OCI-LY3 (cell line): Measurements from ENCODE around the gene CCDC17.

Experiments used
- CTCF ChIP-seq: fragments of 200-600, 300-600 bp; sonication (generic); IDR thresholded peaks from 2 replicates; pipeline ENCODE4 v1.5.1; 2014; ENCODE audit warnings: antibody characterized with exemption, low read length, low read depth
- EZH2phosphoT487 ChIP-seq: fragments of 200-600 bp; shearing (Covaris generic); IDR thresholded peaks from 2 replicates; pipeline ENCODE4 v1.6.1; 2018; ENCODE audit warnings: antibody characterized with exemption, mixed run types, low read depth

- no peak for TF ChIP-seq CTCF
- TF ChIP-seq EZH2phosphoT487 = no peak
These were observed 6.6 kb upstream of the CCDC17 start for GRCh38 chr1:45630429-45630828.
